Activated naive CD4-positive, alpha-beta T cell treated with anti-CD3 and anti-CD28 coated beads, Interleukin-2, amount 50 U/mL, for 16 hours (primary cell): ENCODE data around the gene DTX2.
"Not testable (repeated sequence)": the region's sequence is repeated elsewhere in the genome, so short reads cannot be mapped to it uniquely, and the experiment has no call there.

Source experiments
- DNase-seq: peaks from one replicate; pipeline ENCODE4 v3.0.0-alpha.2; 2020

The DTX2 gene

DNA sequence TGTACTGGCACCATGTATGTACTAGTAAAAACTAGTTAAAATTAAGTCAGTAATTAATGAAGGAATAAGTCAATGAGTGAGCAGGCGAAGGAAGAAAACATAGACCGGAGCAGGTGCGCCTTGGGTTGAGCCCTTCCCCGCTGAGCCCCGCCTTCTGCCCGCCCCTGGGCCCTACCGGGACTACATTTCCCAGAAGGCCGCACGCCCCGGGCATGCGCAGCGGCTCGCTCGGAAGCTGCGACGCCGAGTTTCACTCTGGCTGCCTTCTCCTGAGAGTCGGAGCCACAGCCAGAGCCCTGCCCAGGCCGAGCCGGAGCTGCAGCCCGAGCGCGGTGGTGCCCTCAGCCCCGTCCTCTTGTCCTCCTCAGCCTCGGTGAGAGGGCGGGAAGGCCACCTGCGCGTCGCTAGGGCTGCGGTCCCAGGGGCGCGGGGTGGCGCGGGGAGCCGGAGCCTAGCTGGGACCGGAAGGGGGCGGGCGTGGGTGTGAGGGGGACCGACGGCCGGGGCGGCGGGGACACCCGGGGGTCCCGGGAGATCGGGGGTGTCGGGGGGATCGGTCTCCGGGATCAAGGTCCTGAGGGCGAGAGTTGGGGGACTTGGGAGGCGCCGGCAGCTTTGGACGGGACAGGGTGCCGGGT is at the start of gene DTX2:
TSS of gene DTX2 (plus strand) at position 246 of the 638 bp plus-strand sequence. CDS start 18,801 bp downstream, outside the sequence.
- DNase-seq = peak; percentile 50

DNA sequence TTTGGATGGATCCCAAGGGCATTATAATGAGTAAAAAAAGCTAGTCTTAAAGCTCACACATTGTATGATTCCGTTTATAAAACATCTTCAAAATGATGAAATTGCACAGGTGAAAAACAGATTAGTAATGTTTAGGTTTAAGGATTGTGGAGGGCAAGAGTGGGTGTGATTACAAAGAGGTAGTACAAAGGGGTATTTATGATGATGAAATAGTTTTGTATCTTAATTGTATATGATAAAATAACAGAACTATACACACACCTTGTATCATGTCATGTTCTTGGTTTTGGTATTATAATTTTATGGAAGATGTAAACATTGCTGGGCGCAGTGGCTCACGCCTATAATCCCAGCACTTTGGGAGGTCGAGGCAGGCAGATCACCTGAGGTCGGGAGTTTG is 49.3 kb upstream of the DTX2 start:
- DNase-seq = no peak

DNA sequence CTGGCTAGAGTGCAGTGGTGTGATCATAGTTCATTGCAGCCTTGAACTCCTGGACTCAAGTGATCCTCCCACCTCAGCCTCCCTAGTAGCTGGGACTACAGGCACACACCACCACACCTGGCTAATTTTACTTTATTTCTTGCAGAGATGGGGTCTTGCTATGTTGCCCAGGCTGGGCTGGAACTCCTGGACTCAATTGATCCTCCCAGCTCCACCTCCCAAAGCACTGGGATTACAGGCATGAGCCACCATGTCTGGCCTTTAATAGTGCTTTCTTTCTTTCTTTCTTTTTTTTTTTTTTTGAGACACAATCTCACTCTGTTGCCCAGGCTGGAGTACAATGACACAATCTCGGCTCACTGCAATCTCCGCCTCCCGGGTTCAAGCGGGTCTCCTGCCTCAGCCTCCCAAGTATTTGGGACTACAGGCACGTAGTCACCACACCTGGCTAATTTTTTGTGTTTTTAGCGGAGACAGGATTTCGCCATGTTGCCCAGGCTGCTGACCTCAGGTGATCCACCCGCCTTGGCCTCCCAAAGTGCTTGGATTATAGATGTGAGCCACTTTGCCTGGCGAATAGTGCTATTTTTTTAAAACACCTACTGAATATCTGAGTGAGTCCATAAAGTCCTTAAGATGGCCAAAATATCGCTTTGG is 43.7 kb upstream of the DTX2 start:
- not testable (repeated sequence) for DNase-seq

DNA sequence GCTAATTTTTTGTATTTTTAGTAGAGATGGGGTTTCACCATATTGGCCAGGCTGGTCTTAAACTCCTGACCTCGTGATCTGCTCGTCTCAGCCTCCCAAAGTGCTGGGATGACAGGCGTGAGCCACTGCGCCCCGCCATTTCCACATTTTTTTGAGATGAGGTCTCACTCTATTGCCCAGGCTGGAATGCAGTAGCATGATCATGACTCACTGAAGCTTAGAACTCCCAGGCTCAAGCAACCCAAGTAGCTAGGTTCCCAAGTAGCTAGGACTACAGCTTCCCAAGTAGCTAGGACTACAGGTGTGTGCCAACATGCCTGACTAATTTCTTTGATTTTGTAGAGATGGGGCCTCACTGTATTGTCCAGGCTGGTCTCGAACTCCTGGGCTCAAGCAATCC is 40.4 kb upstream of the DTX2 start:
- DNase-seq = not testable (repeated sequence)

DNA sequence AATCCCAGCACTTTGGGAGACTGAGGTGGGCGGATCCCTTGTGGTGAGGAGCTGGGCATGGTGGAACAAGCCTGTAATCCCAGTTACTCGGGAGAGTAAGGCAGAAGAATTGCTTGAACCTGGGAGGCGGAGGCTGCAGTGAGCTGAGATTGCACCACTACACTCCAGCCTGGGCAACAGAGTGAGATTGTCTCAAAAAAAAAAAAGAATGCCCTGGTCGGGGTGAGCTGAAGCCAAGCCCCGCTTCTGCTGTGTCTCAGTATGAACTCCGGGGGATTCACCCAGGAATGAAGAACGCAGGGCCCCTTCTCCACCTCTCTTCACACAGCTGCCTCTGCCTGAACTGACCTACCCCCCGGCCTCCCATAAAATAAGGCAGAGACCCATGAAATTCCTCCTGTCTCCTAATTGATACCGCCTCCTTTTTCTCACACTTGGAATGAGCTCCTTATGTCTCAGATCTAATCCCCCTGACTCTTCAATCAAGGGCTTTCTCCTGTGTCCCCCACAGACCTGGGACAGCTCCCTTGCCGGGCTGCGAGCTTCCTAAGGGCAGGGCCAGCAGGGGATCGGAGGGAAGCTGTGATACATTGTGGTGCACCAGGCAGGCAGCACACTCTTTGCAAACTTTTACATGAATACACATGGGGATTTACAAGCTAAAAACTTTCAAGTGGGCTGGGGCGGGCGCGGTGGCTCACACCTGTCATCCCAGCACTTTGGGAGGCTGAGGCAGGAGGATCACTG is 37.7 kb upstream of the DTX2 start:
- DNase-seq = no peak

DNA sequence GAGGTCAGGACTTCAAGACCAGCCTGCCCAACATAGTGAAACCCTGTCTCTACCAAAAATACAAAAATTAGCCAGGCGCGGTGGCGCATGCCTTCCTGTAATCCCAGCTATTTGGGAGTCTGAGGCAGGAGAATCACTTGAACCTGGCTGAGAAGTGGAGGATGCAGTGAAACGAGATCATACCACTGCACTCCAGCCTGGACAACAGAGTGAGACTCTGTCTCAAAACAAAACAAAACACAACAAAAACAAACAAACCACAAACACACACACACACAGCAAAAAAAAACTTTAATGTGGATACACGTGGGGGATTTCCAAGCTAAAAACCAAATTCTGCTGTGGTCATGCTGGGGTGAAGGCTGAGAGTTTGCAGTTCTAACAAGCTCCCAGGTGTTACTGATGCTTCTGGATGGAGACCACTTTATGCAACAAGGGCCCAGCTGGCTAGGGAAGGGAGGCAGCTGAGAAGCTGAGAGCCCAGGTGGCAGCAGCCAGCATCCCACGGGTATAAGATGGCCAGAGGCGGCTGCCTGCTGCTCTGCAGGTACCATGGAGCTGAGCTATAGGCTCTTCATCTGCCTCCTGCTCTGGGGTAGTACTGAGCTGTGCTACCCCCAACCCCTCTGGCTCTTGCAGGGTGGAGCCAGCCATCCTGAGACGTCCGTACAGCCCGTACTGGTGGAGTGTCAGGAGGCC is 36.9 kb upstream of the DTX2 start, which contains the start of gene ZP3:
TSS of gene ZP3 (plus strand) at position 538 of the 699 bp plus-strand sequence. CDS start at position 553, 15 bp downstream.
- DNase-seq = no peak

DNA sequence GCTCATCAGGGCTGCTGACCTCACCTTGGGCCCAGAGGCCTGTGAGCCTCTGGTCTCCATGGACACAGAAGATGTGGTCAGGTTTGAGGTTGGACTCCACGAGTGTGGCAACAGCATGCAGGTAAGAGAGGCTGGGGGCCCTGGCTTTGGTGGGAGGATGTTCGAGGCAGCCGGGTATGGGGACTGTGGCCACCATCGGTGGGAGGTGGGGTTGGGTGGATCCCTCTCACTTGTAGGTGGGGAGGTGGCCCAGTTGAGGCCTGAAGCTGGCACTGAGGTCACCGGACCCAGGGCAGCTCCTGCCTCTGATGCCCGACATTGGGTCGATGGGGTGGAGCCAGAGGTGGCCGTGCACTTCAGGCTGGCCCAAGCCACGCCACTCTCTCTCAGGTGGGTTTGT is 36.4 kb upstream of the DTX2 start:
- no peak for DNase-seq

DNA sequence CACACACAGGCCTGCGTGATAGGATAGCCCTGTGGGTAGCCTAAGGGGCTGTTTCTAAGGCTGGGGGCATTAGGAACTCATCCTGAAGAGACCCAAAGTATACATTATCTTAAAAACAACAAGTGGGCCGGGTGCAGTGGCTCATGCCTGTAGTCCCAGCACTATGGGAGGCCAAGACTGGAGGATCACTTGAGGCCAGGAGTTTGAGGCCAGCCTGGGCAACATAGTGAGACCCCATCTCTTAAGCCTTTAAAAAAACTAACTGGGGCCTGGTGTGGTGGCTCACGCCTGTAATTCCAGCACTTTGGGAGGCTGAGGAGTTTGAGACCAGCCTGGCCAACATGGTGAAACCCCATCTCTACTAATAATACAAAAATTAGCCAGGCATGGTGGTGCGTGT is 36.0 kb upstream of the DTX2 start:
- not testable (repeated sequence) for DNase-seq

DNA sequence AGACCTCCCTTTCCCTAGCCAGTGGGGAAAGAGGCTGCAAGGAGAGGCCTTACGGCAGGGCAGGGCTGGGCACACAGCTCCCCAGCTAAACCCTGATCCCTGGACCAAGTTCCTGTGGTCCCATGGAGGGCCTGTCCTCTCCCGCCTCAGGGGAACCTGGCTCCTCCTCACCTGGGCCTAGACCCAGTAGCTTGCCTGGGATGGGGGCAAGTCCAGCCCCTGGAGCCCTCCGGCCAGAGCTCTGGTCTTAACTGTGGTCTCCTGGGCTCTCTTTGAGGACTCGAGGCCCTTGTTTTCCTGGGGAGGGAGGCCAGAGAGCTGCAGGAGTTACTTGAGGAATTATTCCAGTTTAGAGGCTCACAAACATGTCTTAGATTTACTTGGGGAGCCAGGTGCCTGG is 35.3 kb upstream of the DTX2 start:
- DNase-seq = no peak

DNA sequence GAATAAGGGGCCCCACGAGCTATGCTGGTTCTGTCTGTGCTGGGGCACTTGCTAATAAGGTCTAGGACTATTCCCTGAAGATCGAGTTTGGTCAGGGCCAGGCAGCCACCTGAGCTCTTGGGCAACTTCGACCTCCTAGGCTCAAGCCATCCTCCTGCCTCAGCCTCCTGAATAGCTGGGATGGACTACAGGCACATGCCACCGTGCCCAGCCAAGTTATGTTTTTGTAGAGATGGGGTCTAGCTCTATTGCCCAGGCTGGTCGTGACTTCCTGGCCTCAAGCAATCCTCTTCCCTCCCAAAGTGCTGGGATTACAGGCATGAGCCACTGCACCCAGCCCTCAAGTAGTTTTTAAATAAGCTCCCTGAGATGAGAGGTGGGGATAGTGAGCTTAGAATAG is 33.9 kb upstream of the DTX2 start:
- no peak for DNase-seq

DNA sequence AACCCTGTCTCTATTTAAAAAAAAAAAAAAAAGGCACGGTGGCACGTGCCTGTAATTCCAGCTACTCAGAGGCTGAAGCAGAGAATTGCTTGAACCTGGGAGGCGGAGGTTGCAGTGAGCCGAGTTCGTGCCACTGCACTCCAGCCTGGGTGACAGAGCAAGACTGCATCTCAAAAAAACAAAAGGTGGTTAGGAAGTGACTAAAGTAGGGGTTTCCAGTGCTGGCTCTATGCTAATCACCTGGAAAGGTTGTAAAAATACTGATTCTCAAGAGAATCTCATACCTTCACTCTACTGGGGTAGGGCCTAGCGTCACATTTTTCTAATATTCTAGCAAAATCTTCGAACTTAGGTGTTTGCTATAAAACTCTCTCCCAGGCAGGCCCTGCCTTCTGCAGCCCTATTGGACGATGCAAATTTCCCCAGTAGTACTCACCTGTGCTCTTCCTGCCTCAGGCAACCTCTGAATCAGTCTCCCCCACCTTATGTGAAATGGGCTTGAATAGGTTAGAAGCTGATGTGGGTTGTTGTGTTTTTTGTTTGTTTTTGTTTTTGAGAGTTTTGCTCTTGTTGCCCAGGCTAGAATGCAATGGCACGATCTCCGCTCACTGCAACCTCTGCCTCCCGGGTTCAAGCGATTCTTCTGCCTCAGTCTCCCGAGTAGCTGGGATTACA is 33.2 kb upstream of the DTX2 start:
- DNase-seq = no peak

DNA sequence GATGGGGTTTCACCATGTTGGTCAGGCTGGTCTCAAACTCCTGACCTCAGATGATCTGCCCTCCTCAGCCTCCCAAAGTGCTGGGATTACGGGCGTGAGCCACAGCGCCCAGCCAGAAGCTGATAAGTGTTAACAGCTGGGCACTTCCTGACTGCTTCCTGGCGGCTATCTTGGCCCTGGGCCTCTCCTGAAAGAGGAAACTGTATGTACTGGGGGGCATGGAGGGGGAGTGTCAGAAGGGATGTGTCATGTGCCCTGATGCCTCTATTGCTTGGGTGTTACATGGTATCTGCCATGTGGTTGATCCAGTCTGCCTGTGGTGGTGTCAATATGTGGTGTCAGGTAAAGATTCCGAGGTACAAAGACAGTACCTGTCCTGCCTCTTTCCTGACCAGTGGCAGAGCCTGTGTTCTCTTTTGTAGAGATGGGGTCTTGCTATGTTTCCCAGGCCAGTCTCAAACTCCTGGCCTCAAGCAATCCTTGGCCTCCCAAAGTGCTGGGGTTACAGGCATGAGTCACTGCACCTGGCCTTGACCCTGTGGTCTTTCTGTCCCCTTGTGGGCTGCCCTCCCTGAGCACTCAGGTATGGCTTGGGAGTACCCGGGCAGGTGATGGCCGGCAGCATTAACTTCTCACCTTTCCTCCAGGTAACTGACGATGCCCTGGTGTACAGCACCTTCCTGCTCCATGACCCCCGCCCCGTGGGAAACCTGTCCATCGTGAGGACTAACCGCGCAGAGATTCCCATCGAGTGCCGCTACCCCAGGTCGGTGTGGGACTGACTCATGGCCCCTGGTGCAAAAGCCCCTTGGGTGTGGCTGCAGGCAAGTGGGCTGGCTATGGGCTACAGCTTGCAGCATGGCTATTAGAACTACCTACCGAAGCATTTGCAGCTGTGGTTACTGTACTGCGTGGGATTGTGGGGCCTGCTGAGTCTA is 32.4 kb upstream of the DTX2 start:
- DNase-seq = no peak

DNA sequence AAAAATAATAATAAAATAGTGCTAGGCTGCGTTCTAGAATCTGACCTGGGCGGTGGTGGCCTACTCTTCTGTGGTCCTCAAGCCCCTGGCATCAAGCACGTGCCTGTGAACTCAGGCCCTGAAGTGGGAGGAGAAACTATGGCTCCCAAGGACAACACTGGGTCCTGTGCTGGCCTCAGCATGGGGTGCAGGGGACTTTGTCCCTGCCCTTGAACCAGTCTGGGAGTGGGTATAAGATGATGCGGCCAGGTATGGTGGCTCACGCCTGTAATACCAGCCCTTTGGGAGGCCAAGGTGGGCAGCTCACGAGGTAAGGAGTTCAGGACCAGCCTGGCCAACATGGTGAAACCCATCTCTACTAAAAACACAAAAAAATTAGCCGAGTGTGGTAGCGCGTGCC is 31.3 kb upstream of the DTX2 start:
- DNase-seq = no peak

DNA sequence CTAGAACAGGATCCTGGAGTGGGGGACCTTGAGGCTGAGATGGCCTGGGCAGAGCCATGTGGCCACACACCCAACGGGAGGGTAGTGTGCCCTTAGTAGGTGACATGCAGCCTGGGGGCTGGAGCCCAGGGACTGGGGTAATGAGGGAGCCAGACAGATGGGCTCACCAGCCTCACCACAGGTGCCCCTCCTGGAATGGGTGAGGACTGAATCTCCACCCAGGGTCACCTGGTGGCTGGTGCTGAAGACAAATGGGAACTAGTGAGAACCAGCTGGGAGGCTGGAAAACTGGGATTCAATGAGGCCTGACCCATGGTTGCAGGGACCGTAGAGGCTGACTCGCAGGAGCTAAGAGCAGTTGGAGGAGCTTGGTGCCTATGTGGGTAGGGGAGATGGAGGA is 30.7 kb upstream of the DTX2 start:
- DNase-seq = no peak

DNA sequence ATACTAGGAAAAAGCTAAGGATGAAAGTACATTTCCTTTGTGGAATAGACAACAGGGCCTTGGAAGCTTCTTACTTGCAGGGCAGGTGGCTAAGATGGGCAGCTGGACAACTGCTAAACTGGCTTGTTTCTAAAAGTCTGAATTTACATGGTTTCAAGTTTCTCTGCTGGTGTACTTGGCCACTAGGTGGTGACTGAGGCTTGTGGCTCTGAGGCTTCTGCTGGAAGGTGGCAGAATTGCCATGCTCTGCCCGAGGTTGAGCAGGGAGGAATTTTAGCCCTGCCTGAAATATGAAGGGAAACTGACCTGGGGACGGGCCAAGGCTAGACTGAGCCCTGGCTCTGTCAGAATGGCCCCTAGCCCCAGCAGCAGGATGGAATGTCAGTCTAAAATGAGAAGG is 23.6 kb upstream of the DTX2 start:
- DNase-seq = peak; percentile 59

DNA sequence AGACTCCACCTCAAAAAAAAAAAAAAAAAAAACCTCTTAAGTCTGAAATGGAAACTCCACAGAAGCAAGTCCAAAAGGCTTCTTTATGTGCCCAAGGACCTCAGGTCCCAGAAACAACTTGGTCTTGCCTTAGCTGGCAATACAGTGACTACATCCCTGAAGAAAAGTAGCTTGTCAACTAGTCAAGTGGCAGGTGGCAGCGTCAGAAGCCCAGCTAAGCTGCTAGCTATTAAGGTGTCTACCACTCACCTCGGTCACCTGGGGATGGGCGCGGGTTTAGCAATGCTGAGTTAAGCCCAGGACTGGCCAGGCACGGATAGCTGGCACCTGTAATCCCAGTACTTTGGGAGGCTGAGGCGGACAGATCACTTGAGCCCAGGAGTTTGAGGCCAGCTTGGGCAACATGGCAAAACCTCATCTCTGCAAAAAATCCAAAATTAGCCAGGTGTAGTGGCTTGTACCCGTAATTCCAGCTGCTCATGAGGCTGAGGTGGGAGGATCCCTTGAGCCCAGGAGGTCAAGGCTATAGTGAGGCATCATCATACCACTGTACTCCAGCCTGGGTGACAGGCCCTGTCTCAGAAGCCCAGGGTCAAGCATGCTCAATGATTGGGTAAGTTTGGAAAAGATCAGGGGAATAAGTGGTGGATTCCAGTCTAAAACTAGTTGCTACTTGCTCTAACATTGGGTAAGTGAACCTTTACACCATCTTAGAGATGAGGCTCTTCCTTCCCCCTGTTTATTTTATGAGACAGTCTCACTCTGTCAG is 22.2 kb upstream of the DTX2 start:
- not testable (repeated sequence) for DNase-seq

DNA sequence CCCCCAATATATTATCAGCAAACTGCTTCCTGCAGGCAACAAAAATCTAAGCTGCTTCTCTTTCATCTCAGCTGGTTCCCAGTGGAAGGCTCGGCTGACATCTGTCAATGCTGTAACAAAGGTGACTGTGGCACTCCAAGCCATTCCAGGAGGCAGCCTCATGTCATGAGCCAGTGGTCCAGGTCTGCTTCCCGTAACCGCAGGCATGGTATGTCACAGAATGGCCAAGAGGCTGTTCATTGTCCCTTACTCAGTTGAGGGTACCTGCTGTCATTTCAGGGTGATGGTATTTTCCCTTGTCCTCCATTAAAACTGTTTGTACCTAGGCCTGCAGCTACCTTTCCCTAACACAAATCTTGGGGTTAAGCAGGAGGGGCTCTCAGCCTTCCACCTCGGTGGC is 21.1 kb upstream of the DTX2 start:
- DNase-seq = not testable (repeated sequence)

DNA sequence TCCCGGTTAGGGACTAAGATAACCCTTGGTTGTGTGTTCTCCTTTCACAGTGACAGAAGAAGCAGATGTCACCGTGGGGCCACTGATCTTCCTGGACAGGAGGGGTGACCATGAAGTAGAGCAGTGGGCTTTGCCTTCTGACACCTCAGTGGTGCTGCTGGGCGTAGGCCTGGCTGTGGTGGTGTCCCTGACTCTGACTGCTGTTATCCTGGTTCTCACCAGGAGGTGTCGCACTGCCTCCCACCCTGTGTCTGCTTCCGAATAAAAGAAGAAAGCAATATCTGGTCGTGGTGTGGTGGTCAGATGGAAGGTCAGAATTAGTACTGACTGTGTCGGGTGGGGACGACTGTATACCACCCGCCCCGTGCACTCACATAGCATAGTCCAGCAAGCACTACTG is 19.7 kb upstream of the DTX2 start:
- not testable (repeated sequence) for DNase-seq

DNA sequence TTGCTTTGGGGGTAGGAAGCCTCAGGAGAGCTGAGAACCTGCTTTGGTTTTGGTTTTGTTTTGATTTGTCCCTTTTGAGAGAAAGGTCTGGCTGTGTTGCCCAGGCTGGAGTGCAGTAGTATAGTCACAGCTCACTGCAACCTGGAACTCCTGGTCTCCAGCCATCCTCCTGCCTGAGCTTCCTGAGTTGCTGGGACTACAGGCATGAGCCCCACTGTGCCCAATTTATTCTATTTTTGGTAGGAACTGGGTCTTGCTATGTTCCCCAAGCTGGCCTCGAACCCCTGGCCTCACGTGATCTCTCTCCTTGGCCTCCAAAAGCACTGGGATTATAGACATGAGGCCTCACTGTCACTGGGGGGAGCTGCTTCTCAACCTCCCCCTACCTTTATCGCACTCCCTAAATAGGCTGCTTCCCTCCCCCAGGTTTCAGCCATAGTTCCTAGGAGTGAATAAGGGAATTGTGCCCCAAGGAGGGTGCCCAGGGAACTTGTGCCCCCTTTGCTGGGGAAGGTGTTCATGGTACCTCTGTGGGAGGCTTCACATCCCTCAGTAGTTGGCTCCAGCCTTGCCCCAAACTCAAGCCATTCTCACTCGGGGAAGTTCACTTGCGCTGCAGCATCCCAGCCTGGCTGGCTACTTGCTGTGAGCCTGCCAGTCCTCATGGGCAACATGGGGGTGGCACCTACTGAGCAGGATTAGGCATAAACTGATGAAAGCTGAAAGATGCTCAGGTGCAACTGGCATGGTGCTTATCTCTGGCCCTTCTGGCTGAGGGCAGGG is 18.7 kb upstream of the DTX2 start:
- not testable (repeated sequence) for DNase-seq

DNA sequence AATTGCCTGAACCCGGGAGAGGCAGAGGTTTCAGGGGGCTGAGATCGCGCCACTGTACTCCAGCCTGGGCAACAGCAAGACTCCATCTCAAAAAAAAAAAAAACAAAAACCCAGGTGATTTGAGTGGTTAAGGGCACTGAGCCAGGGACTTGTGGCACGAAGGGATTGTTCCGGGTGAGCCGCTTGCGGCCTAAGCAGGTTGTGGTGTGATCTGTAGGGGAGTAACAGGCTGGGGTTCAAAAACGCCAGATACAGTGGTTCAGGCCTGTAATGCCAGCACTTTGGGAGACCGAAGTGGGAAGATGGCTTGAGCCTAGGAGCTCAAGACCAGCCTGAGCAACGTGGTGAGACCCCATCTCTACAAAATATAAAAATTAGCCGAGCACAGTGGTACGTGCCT is 17.7 kb upstream of the DTX2 start:
- not testable (repeated sequence) for DNase-seq
